ENCODE measurements around the gene PPP1R12B.
"Not testable (repeated sequence)": the region's sequence is repeated elsewhere in the genome, so short reads cannot be mapped to it uniquely, and the experiment has no call there.

PPP1R12B gene

GRCh38 chr1:202638019-202638700 is 289.7 kb downstream of the PPP1R12B start:
- H3K36me3 ChIP-seq (ENCODE audit: control insufficient read depth, low read length): no peaks in the 10 kb centered on the region
- no peak overlapping the region for H3K4me2 ChIP-seq (ENCODE audit: low read length)
- no peak overlapping the region for H3K27ac ChIP-seq (ENCODE audit: low read depth, low read length)
- H3K9me2 ChIP-seq (replicated peaks; ENCODE audit: control insufficient read depth, low read length): no peaks in the 10 kb centered on the region
- H3F3A ChIP-seq (ENCODE audit: control insufficient read depth, insufficient read depth): no peaks in the 10 kb centered on the region
- TF ChIP-seq EZH2phosphoT487 (IDR thresholded peaks at IDR 0.05; ENCODE audit: borderline replicate concordance, low read length): no peak
- TF ChIP-seq CTCF (IDR thresholded peaks at IDR 0.05; ENCODE audit: low read depth, low read length, poor library complexity, severe bottlenecking): no peak
- no peak overlapping the region for H3K4me3 ChIP-seq (ENCODE audit: low read length)
- peaks cover 36% of the 10 kb centered on the region for H3K27me3 ChIP-seq (ENCODE audit: control insufficient read depth, low read length)
- H3K79me2 ChIP-seq (ENCODE audit: control insufficient read depth, low read length): no peaks in the 10 kb centered on the region
- no peaks in the 10 kb centered on the region for H3K4me1 ChIP-seq (ENCODE audit: control insufficient read depth, low read length)
- H4K20me1 ChIP-seq (ENCODE audit: control insufficient read depth, insufficient read depth, low read depth, low read length): no peaks in the 10 kb centered on the region
- H3K9me3 ChIP-seq (ENCODE audit: control insufficient read depth, insufficient read depth, low read length): no peaks in the 10 kb centered on the region

GRCh38 chr1:202638701-202639305 is 290.3 kb downstream of the PPP1R12B start:
- H3K27me3 ChIP-seq (ENCODE audit: control insufficient read depth, low read length): peaks cover 41% of the 10 kb centered on the region
- not testable (repeated sequence) for H3K9me3 ChIP-seq (ENCODE audit: control insufficient read depth, insufficient read depth, low read length); H3F3A ChIP-seq (ENCODE audit: control insufficient read depth, insufficient read depth); H3K79me2 ChIP-seq (ENCODE audit: control insufficient read depth, low read length); H3K9me2 ChIP-seq (replicated peaks; ENCODE audit: control insufficient read depth, low read length); H3K4me2 ChIP-seq (ENCODE audit: low read length); H3K36me3 ChIP-seq (ENCODE audit: control insufficient read depth, low read length); H3K4me1 ChIP-seq (ENCODE audit: control insufficient read depth, low read length); H3K27ac ChIP-seq (ENCODE audit: low read depth, low read length); H4K20me1 ChIP-seq (ENCODE audit: control insufficient read depth, insufficient read depth, low read depth, low read length); H3K4me3 ChIP-seq (ENCODE audit: low read length)

- H3K79me2 ChIP-seq (ENCODE audit: control insufficient read depth, low read length): no peaks in the 10 kb centered on the region
- H3K27me3 ChIP-seq (ENCODE audit: control insufficient read depth, low read length): peaks cover 46% of the 10 kb centered on the region
- no peaks in the 10 kb centered on the region for H3F3A ChIP-seq (ENCODE audit: control insufficient read depth, insufficient read depth)
- H3K9me2 ChIP-seq (replicated peaks; ENCODE audit: control insufficient read depth, low read length): no peaks in the 10 kb centered on the region
- no peaks in the 10 kb centered on the region for H3K4me1 ChIP-seq (ENCODE audit: control insufficient read depth, low read length)
- H3K4me3 ChIP-seq (ENCODE audit: low read length): no peak overlapping the region
- no peaks in the 10 kb centered on the region for H4K20me1 ChIP-seq (ENCODE audit: control insufficient read depth, insufficient read depth, low read depth, low read length)
- H3K36me3 ChIP-seq (ENCODE audit: control insufficient read depth, low read length): no peaks in the 10 kb centered on the region
- H3K4me2 ChIP-seq (ENCODE audit: low read length): no peak overlapping the region
- no peak for TF ChIP-seq CTCF (IDR thresholded peaks at IDR 0.05; ENCODE audit: low read depth, low read length, poor library complexity, severe bottlenecking)
- TF ChIP-seq EZH2phosphoT487 (IDR thresholded peaks at IDR 0.05; ENCODE audit: borderline replicate concordance, low read length): no peak
- no peak overlapping the region for H3K27ac ChIP-seq (ENCODE audit: low read depth, low read length)
- no peaks in the 10 kb centered on the region for H3K9me3 ChIP-seq (ENCODE audit: control insufficient read depth, insufficient read depth, low read length)
Observed at GRCh38 chr1:202639500-202639899, 291.0 kb downstream of the PPP1R12B start.

GRCh38 chr1:202642212-202642611 is 293.7 kb downstream of the PPP1R12B start:
- H3F3A ChIP-seq (ENCODE audit: control insufficient read depth, insufficient read depth): no peaks in the 10 kb centered on the region
- no peaks in the 10 kb centered on the region for H3K36me3 ChIP-seq (ENCODE audit: control insufficient read depth, low read length)
- no peaks in the 10 kb centered on the region for H3K9me2 ChIP-seq (replicated peaks; ENCODE audit: control insufficient read depth, low read length)
- H3K9me3 ChIP-seq (ENCODE audit: control insufficient read depth, insufficient read depth, low read length): no peaks in the 10 kb centered on the region
- H3K4me1 ChIP-seq (ENCODE audit: control insufficient read depth, low read length): no peaks in the 10 kb centered on the region
- H3K79me2 ChIP-seq (ENCODE audit: control insufficient read depth, low read length): no peaks in the 10 kb centered on the region
- no peak overlapping the region for H3K4me2 ChIP-seq (ENCODE audit: low read length)
- peaks cover 53% of the 10 kb centered on the region for H3K27me3 ChIP-seq (ENCODE audit: control insufficient read depth, low read length)
- H3K27ac ChIP-seq (ENCODE audit: low read depth, low read length): no peak overlapping the region
- TF ChIP-seq EZH2phosphoT487 (IDR thresholded peaks at IDR 0.05; ENCODE audit: borderline replicate concordance, low read length): no peak
- TF ChIP-seq CTCF (IDR thresholded peaks at IDR 0.05; ENCODE audit: low read depth, low read length, poor library complexity, severe bottlenecking): no peak
- no peak overlapping the region for H3K4me3 ChIP-seq (ENCODE audit: low read length)
- no peaks in the 10 kb centered on the region for H4K20me1 ChIP-seq (ENCODE audit: control insufficient read depth, insufficient read depth, low read depth, low read length)
